Right lobe of liver (tissue), 6 donors: Measurements from ENCODE around the gene PDZRN4. TPM values are rescaled to one million over a fixed set of nuclear protein-coding genes. Genes with fewer than 3 reads are reported as not detected.

Source experiments
- ATAC-seq, 4 donors: fragments of 200-7000 bp; cut with Tn5 transposase; one replicate each; pipeline ENCODE4 v1.9.1; 2020; ENCODE audit warnings: mild to moderate bottlenecking in 4 of 4, moderate library complexity in 4 of 4
- DNase-seq, 3 donors: peaks; one replicate each; pipeline ENCODE4 v3.0.0-alpha.2; 2020
- H3K27ac ChIP-seq, 3 donors: fragments of 200-600 bp; one replicate each; pipeline ENCODE4 v1.8.0; 2022
- H3K27me3 ChIP-seq, 2 donors: fragments of 200-600 bp; one replicate each; pipeline ENCODE4 v1.8.0; 2022
- H3K36me3 ChIP-seq, 4 donors: fragments of 200-600 bp; sonication (generic) in 1 of 4; one replicate each; pipeline versions ENCODE4 v1.5.1 to v1.8.0; 2017 to 2022; ENCODE audit warnings: control low read depth in 1 of 4
- H3K4me1 ChIP-seq, 4 donors: fragments of 200-600 bp; sonication (generic) in 1 of 4; one replicate each; pipeline versions ENCODE4 v1.5.1 to v1.8.0; 2017 to 2022; ENCODE audit warnings: control low read depth in 1 of 4
- H3K4me3 ChIP-seq, 3 donors: fragments of 200-600 bp; one replicate each; pipeline ENCODE4 v1.8.0; 2022
- H3K9me3 ChIP-seq, 4 donors: fragments of 200-600 bp; sonication (generic) in 1 of 4; one replicate each; pipeline versions ENCODE4 v1.5.1 to v1.8.0; 2017 to 2022; ENCODE audit warnings: control low read depth in 1 of 4
- POLR2A ChIP-seq: fragments of 450-650 bp; IDR thresholded peaks from one replicate; pipeline ENCODE4 v1.6.1; 2017; ENCODE audit warnings: antibody characterized with exemption, mild to moderate bottlenecking
- WGBS: methylation state at CpG from one replicate; pipeline ENCODE4 v1.1.6; 2018; ENCODE audit warnings: low coverage, low lambda C conversion rate; ENCODE audit not compliant: insufficient coverage; ENCODE audit errors: missing lambda C conversion rate; 5-methylcytosine and 5-hydroxymethylcytosine counted together
- intact Hi-C, 2 donors: fragments of 100-400 bp; cut with DNase I; formaldehyde crosslinking; loops; one replicate each; pipeline versions ENCODE4 v1.11.2 to v1.14.1; 2022
- total RNA-seq, 6 experiments: library from RNA; depleted of rRNA in 2 of 6; stranded (reverse); fragments of >200 nt in 2 of 6; fragmentation: NEBNext Ultra II Directional in 3 of 6; extraction: Animal tissue kit (Norgen Biotek cat#: 25700) in 3 of 6; gene quantifications; one replicate each; pipeline versions ENCODE4 v1.1.0 to v1.2.4, GENCODE V29; 2016 to 2023
- TF ChIP-seq, protein P1 (sequence below), 4 donors: fragments of 200-600 bp in 3 of 4; fragments of 450-650 bp in 1 of 4; IDR thresholded peaks; one replicate each; pipeline versions ENCODE4 v1.5.1 to v1.8.0; 2016 to 2022; ENCODE audit warnings: antibody characterized with exemption in 4 of 4, mild to moderate bottlenecking in 2 of 4
- donor health status: DM: no; HTN: yes; CAD: no.
- donor health status: DM: no; HTN: no; CAD: no.
- donor health status: DM: no; HTN: no; CAD: no.
- donor health status: DM: no; HTN: yes; CAD: no.
- donor health status: DM: no; HTN: yes; CAD: no.

The PDZRN4 gene
- total RNA-seq, 6 experiments from 2014 or later: 0.12 to 0.49 (median 0.42) TPM; not detected in 1

DNA sequence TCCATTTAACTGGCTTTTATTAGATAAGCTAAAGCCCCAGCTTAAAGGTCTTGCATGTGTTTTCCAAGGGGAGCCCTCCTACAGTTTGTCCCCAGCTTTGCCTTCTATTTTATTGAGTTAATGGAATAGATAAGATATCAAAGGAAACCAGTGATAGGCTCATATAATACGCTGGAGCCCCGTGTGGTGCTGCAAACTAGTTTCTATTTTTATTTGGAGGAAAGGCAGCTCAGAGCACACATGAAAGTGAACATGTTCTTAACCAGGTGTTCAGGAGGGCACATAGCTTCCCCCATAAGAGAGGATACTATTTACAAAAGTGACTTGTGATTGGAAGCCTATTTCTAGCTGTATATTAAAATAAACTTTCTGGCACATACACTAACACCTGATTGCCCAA is 251.7 kb downstream of the PDZRN4 start:
- H3K4me1 ChIP-seq: no peaks in the 10 kb centered on the region
- TF ChIP-seq, protein P1, sequence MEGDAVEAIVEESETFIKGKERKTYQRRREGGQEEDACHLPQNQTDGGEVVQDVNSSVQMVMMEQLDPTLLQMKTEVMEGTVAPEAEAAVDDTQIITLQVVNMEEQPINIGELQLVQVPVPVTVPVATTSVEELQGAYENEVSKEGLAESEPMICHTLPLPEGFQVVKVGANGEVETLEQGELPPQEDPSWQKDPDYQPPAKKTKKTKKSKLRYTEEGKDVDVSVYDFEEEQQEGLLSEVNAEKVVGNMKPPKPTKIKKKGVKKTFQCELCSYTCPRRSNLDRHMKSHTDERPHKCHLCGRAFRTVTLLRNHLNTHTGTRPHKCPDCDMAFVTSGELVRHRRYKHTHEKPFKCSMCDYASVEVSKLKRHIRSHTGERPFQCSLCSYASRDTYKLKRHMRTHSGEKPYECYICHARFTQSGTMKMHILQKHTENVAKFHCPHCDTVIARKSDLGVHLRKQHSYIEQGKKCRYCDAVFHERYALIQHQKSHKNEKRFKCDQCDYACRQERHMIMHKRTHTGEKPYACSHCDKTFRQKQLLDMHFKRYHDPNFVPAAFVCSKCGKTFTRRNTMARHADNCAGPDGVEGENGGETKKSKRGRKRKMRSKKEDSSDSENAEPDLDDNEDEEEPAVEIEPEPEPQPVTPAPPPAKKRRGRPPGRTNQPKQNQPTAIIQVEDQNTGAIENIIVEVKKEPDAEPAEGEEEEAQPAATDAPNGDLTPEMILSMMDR (IDR thresholded peaks at IDR 0.05): no peak
- TF ChIP-seq POLR2A: no peak
- no peak for ATAC-seq
- 16% methylated on average over 2 of the region's 2 CpGs for WGBS
- no peak overlapping the region for H3K4me3 ChIP-seq
- H3K9me3 ChIP-seq: no peaks in the 10 kb centered on the region
- DNase-seq: no peak
- intact Hi-C loops: no loop called here
- H3K27me3 ChIP-seq: no peaks in the 10 kb centered on the region
- no peak overlapping the region for H3K27ac ChIP-seq
- no peaks in the 10 kb centered on the region for H3K36me3 ChIP-seq

DNA sequence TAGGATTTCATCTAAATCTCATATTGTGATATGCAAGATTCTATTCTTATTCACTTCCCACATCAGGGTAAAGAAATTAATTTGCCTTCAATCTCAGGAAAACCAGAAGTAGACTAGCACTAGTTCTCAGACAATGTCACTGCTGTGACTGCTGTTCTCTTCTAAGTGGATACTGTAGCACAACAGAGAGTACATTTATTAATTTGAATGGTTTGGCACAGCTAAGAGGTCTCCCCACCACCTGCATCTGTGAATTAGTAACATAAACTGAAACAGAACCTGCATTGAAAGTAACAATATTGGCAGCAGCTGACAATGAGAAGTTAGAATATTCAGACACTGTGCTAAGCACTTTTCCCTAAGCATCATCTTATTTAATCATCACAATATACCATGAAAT is 253.1 kb downstream of the PDZRN4 start:
- intact Hi-C loops: no loop called here
- no peak for ATAC-seq
- no peak overlapping the region for H3K27ac ChIP-seq

DNA sequence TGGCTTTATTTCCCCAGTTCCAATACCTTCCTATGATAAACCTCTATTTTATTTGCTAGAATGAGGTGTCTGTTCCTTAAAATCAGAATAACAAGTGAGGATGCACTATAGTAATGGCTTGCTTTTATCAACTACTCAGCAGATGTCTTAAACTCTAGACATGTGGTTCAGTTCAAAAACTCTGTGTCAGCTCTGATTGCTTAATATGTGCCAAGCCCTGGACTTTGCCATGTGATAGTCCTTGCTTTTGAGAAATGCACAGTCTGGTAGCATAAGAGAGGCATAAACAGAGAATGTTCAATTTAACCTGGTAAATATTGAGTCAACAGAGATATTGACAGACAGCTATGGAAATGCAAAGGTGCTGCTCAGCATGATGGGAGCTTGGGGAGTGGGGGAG is 254.8 kb downstream of the PDZRN4 start:
- TF ChIP-seq, protein P1 (IDR thresholded peaks at IDR 0.05): no peak
- TF ChIP-seq POLR2A: no peak
- Histone ChIP-seq H3K4me3 (no peak overlapping the region), H3K36me3 (no peaks in the 10 kb centered on the region), H3K4me1 (no peaks in the 10 kb centered on the region), H3K27ac (no peak overlapping the region), H3K9me3 (no peaks in the 10 kb centered on the region), H3K27me3 (no peaks in the 10 kb centered on the region)
- DNase-seq: no peak
- peak in 1 of 4 donors; percentile 46 for ATAC-seq
- intact Hi-C loops: no loop called here

More for the DNA sequence above, 253.1 kb downstream of the PDZRN4 start:
- Histone ChIP-seq H3K4me1 (no peaks in the 10 kb centered on the region), H3K9me3 (no peaks in the 10 kb centered on the region), H3K36me3 (no peaks in the 10 kb centered on the region), H3K27me3 (no peaks in the 10 kb centered on the region), H3K4me3 (no peak overlapping the region)
- no peak for DNase-seq
- TF ChIP-seq, protein P1 (IDR thresholded peaks at IDR 0.05): no peak
- TF ChIP-seq POLR2A: no peak

DNA sequence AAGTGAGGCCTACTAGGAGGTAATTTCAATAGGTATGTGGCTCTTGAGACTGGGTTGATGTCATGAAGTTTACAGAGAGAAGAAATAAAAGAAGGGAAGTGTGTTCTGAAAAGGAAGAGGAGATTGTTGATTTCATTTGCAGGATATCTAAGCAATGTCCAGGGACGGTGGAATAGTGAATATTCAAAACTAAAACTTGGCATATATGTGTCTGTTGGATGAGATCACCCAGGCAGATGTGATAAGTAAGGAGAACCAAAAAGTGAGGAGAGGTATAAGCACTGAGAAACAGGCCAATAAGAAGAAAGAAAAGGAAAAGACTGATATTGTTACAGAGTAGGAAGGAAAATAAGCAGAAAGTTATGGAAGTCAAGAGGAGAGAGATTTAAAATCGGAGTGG is 255.6 kb downstream of the PDZRN4 start:
- intact Hi-C loops: no loop called here
- no peak for DNase-seq
- 19% methylated on average over 2 of the region's 2 CpGs for WGBS

More for the DNA sequence above, 255.6 kb downstream of the PDZRN4 start:
- Histone ChIP-seq H3K4me3 (no peak overlapping the region), H3K27ac (no peak overlapping the region), H3K9me3 (no peaks in the 10 kb centered on the region), H3K4me1 (no peaks in the 10 kb centered on the region), H3K36me3 (no peaks in the 10 kb centered on the region), H3K27me3 (no peaks in the 10 kb centered on the region)
- TF ChIP-seq, protein P1 (IDR thresholded peaks at IDR 0.05): no peak
- no peak for TF ChIP-seq POLR2A
- ATAC-seq: no peak
